HTERT RPE-1 (cell line): ENCODE data around the gene SEMA3A.
"Not testable (repeated sequence)": the region's sequence is repeated elsewhere in the genome, so short reads cannot be mapped to it uniquely, and the experiment has no call there.

Experiments used
- in situ Hi-C: fragments of 300-500 bp; cut with MboI; formaldehyde crosslinking; loops from 4 replicates; pipeline ENCODE4 v1.14.3; 2020; ENCODE audit warnings: low sequenced_read_pairs

Gene SEMA3A

GRCh38 chr7:84070770-84071169, 123.8 kb downstream of the SEMA3A start:
- in situ Hi-C loops: no loop called here

GRCh38 chr7:84069999-84070500, 124.5 kb downstream of the SEMA3A start:
- in situ Hi-C loops: no loop called here

- in situ Hi-C loops: no loop called here
Observed at GRCh38 chr7:84069033-84069432, 125.6 kb downstream of the SEMA3A start.

- in situ Hi-C loops: not testable (repeated sequence)
Observed at GRCh38 chr7:84062489-84062901, 132.1 kb downstream of the SEMA3A start.

- in situ Hi-C loops: no loop called here
Observed at GRCh38 chr7:84060760-84061261, 133.8 kb downstream of the SEMA3A start.

GRCh38 chr7:84060000-84060399, 134.6 kb downstream of the SEMA3A start:
- in situ Hi-C loops: no loop called here

- in situ Hi-C loops: no loop called here
Observed at GRCh38 chr7:84058311-84059076, 136.1 kb downstream of the SEMA3A start.

- in situ Hi-C loops: no loop called here
Observed at GRCh38 chr7:84057576-84057975, 137.0 kb downstream of the SEMA3A start.

GRCh38 chr7:84055904-84056605, 138.5 kb downstream of the SEMA3A start:
- in situ Hi-C loops: no loop called here

- in situ Hi-C loops: not testable (repeated sequence)
Observed at GRCh38 chr7:84055199-84055598, 139.4 kb downstream of the SEMA3A start.

- in situ Hi-C loops: no loop called here
Observed at GRCh38 chr7:84049071-84049836, 145.3 kb downstream of the SEMA3A start.

- in situ Hi-C loops: no loop called here
Observed at GRCh38 chr7:84047085-84047484, 147.5 kb downstream of the SEMA3A start.

GRCh38 chr7:84044834-84045233, 149.8 kb downstream of the SEMA3A start:
- in situ Hi-C loops: no loop called here

GRCh38 chr7:84043661-84044191, 150.9 kb downstream of the SEMA3A start:
- in situ Hi-C loops: no loop called here

GRCh38 chr7:84042110-84042539, 152.5 kb downstream of the SEMA3A start:
- in situ Hi-C loops: no loop called here

GRCh38 chr7:84041649-84042048, 152.9 kb downstream of the SEMA3A start:
- in situ Hi-C loops: no loop called here

GRCh38 chr7:84040355-84040754, 154.2 kb downstream of the SEMA3A start:
- in situ Hi-C loops: no loop called here

GRCh38 chr7:84039432-84039831, 155.2 kb downstream of the SEMA3A start:
- in situ Hi-C loops: no loop called here

- in situ Hi-C loops: no loop called here
Observed at GRCh38 chr7:84027678-84028077, 166.9 kb downstream of the SEMA3A start.

- in situ Hi-C loops: no loop called here
Observed at GRCh38 chr7:84025332-84025927, 169.2 kb downstream of the SEMA3A start.
